GM12878 (cell line): ENCODE results near the gene ZNF532. TPM values are rescaled to one million over a fixed set of nuclear protein-coding genes. Genes with fewer than 3 reads are reported as not detected.

Source experiments
- ATAC-seq: fragments of 200-7000 bp; cut with Tn5 transposase; 3 replicates; pipeline ENCODE4 v1.9.1; 2020; ENCODE audit warnings: mild to moderate bottlenecking, moderate library complexity
- BruUV-seq: library from RNA; stranded (reverse); fragments of 400-500 nt; replicated peaks from 2 replicates; lab custom pipeline; 2021; lab: Mats Ljungman, UMichigan
- CTCF ChIA-PET: fragments of 300-600 bp; sonication (Branson Sonifier 250); formaldehyde crosslinking; extraction: SDS; loops from one replicate; lab custom pipeline; 2021; ENCODE audit warnings: inconsistent platforms; lab: Yijun Ruan, JAX
- POLR2A ChIA-PET: fragments of 350-600 bp; formaldehyde crosslinking; extraction: SDS; loops from one replicate; lab custom pipeline; 2021; ENCODE audit warnings: inconsistent platforms; lab: Charles Lee
- RAD21 ChIA-PET: fragments of 300-600 bp; sonication (Branson Sonifier 250); formaldehyde crosslinking; loops from one replicate; lab custom pipeline; 2023; ENCODE audit warnings: antibody characterized with exemption; ENCODE audit not compliant: unreplicated experiment; lab: Charles Lee
- SMC1A ChIA-PET: fragments of 300-600 bp; sonication (Branson Sonifier 250); formaldehyde crosslinking; loops from one replicate; lab custom pipeline; 2023; ENCODE audit not compliant: unreplicated experiment, uncharacterized antibody; lab: Charles Lee
- DNase-seq: peaks from one replicate; pipeline ENCODE4 v3.0.0-alpha.2; 2011; ENCODE audit warnings: low read depth, low spot score
- FAIRE-seq: peaks from 3 replicates; lab custom pipeline; 2011; peaks lifted over from hg19 to GRCh38; lab: Jason Lieb, UNC
- H2AFZ ChIP-seq: 2 replicates; pipeline ENCODE4 v1.6.0; 2011; ENCODE audit warnings: low read depth, low read length, control low read depth; ENCODE audit not compliant: control insufficient read depth
- H3K27ac ChIP-seq: 2 replicates; pipeline ENCODE4 v1.5.1; 2011; ENCODE audit warnings: control low read depth; ENCODE audit not compliant: control insufficient read depth, insufficient read depth
- H3K27me3 ChIP-seq, 2 experiments: replicated peaks in 1 of 2; 2 replicates each; pipeline versions ENCODE4 v1.6.0 to v1.6.1; 2011; ENCODE audit warnings: low read length in 1 of 2; ENCODE audit not compliant: control insufficient read depth in 2 of 2, insufficient read depth in 2 of 2
- H3K36me3 ChIP-seq, 2 experiments: 2 replicates each; pipeline ENCODE4 v1.5.1; 2011; ENCODE audit warnings: low read length in 1 of 2; ENCODE audit not compliant: control insufficient read depth in 2 of 2, insufficient read depth in 2 of 2
- H3K4me1 ChIP-seq: 2 replicates; pipeline ENCODE4 v1.6.1; 2011; ENCODE audit warnings: mild to moderate bottlenecking, low read length, moderate library complexity, mixed read lengths; ENCODE audit not compliant: control insufficient read depth, insufficient read depth
- H3K4me2 ChIP-seq: 2 replicates; pipeline ENCODE4 v1.6.0; 2011; ENCODE audit warnings: control low read depth; ENCODE audit not compliant: control insufficient read depth, insufficient read depth
- H3K4me3 ChIP-seq: fragments of 200-600 bp; sonication (generic); 2 replicates; pipeline ENCODE4 v1.5.1; 2016
- H3K79me2 ChIP-seq: 2 replicates; pipeline ENCODE4 v1.6.0; 2011; ENCODE audit warnings: low read length; ENCODE audit not compliant: control insufficient read depth, insufficient read depth
- H3K9ac ChIP-seq: 2 replicates; pipeline ENCODE4 v1.8.0; 2011; ENCODE audit warnings: low read length, control low read depth, mixed read lengths; ENCODE audit not compliant: control insufficient read depth, insufficient read depth
- H3K9me3 ChIP-seq: replicated peaks from 3 replicates; pipeline ENCODE4 v1.5.1; 2011; ENCODE audit warnings: mild to moderate bottlenecking, low read length; ENCODE audit not compliant: control insufficient read depth, insufficient read depth
- H4K20me1 ChIP-seq: 2 replicates; pipeline ENCODE4 v1.6.0; 2011; ENCODE audit not compliant: control insufficient read depth, insufficient read depth
- CHD2 ChIP-seq: IDR thresholded peaks from 2 replicates; pipeline ENCODE4 v1.6.1; 2011; ENCODE audit warnings: low read depth, low read length, improper control_type of control experiment, borderline replicate concordance
- CUX1 ChIP-seq: IDR thresholded peaks from 2 replicates; pipeline ENCODE4 v1.6.1; 2012; ENCODE audit warnings: improper control_type of control experiment, low read depth, low read length; ENCODE audit not compliant: insufficient replicate concordance
- HDGF ChIP-seq: fragments of 450-650 bp; IDR thresholded peaks from 2 replicates; pipeline ENCODE4 v1.6.1; 2016; ENCODE audit warnings: antibody characterized with exemption
- PAX8 ChIP-seq: fragments of 450-650 bp; IDR thresholded peaks from 2 replicates; pipeline ENCODE4 v1.6.1; 2017; ENCODE audit warnings: mild to moderate bottlenecking, moderate library complexity
- PRDM15 ChIP-seq: fragments of 450-650 bp; formaldehyde crosslinking; IDR thresholded peaks from 2 replicates; pipeline ENCODE4 v1.4.0; 2020; ENCODE audit warnings: mild to moderate bottlenecking, moderate library complexity
- RBBP5 ChIP-seq: fragments of 200-600 bp; sonication (generic); conservative IDR thresholded peaks from 2 replicates; pipeline ENCODE4 v1.6.1; 2016
- SREBF2 ChIP-seq: IDR thresholded peaks from 2 replicates; pipeline ENCODE4 v1.6.1; 2012; ENCODE audit warnings: mild to moderate bottlenecking, low read length
- SRF ChIP-seq, 2 experiments: IDR thresholded peaks; 2 replicates each; pipeline ENCODE4 v1.6.1; 2011; ENCODE audit warnings: low read depth in 2 of 2, low read length in 2 of 2, mild to moderate bottlenecking in 1 of 2, moderate library complexity in 1 of 2
- USF1 ChIP-seq: IDR thresholded peaks from 2 replicates; pipeline ENCODE4 v1.6.1; 2011; ENCODE audit warnings: borderline replicate concordance, low read depth, mild to moderate bottlenecking, moderate library complexity, mixed read lengths, low read length; ENCODE audit not compliant: insufficient read depth; ENCODE audit errors: extremely low read length
- ZBTB33 ChIP-seq: fragments of 450-650 bp; IDR thresholded peaks from 2 replicates; pipeline ENCODE4 v1.6.1; 2017; ENCODE audit warnings: mild to moderate bottlenecking
- WGBS: methylation state at CpG from one replicate; pipeline ENCODE4 v1.1.6; 2016; ENCODE audit warnings: low lambda C conversion rate; ENCODE audit not compliant: insufficient replicate concordance, insufficient coverage; ENCODE audit errors: missing lambda C conversion rate; 5-methylcytosine and 5-hydroxymethylcytosine counted together
- in situ Hi-C: fragments of 300-500 bp; cut with MboI; formaldehyde crosslinking; loops from 9 replicates; pipeline ENCODE4 v1.14.3; 2018; ENCODE audit warnings: mixed read lengths
- intact Hi-C: fragments of 100-400 bp; cut with micrococcal nuclease; formaldehyde crosslinking; loops from one replicate; pipeline ENCODE4 v1.14.2; 2022; ENCODE audit not compliant: unreplicated experiment
- polyA plus RNA-seq, 11 experiments: library from polyadenylated mRNA; depleted of rRNA in 4 of 11; unstranded in 6 of 11; stranded (reverse) in 5 of 11; fragments of >200 nt; fragmentation: Nextera tagmentation in 4 of 11; fragmentation: Illumina TruSeq in 1 of 11; extraction: Ambion mirVana in 4 of 11; extraction: Trizol in 1 of 11; gene quantifications; 1 replicate in 1 of 11; 2 replicates in 10 of 11; pipeline versions ENCODE4 v1.2.1 to v1.2.3, GENCODE V29; 2011 to 2016; ENCODE audit warnings: inconsistent platforms in 2 of 11, missing spikeins in 2 of 11, low read depth in 1 of 11
- total RNA-seq, 4 experiments: library from RNA; depleted of rRNA in 3 of 4; stranded (reverse); fragments of >200 nt in 3 of 4; fragmentation: Illumina TruSeq in 1 of 4; extraction: Trizol in 1 of 4; gene quantifications; 2 replicates each; pipeline versions ENCODE4 v1.2.1 to v1.2.3, GENCODE V29; 2013 to 2021

ZNF532 gene
- total and polyA plus RNA-seq, 10 of the 15 experiments (the other 5 are each of a cell fraction or from before 2014, with no cell fraction given) = 0.44 to 3.4 (median 1.4) TPM

- H3K4me1 ChIP-seq = peaks cover 8% of the 10 kb centered on the region
- no peaks in the 10 kb centered on the region for H4K20me1 ChIP-seq
- no TSS peak for BruUV-seq
- FAIRE-seq = no peak
- H3K4me3 ChIP-seq = no peak overlapping the region
- no peak for DNase-seq
- H2AFZ ChIP-seq = no peak overlapping the region
- ChIA-PET CTCF (interaction anchor here (1.3 to 1.4 kb wide), 3 partner anchors 10 to 108 kb away, joined by 3 to 4 read pairs (median 3); no protein-coding TSS in a partner anchor), RAD21 (interaction anchor here (0.9 to 1.3 kb wide), 2 partner anchors 15 to 55 kb away, joined by 3 read pairs; no protein-coding TSS in a partner anchor)
- TF ChIP-seq USF1 (no peak), PRDM15 (no peak), CHD2 (no peak), PAX8 (no peak), CUX1 (no peak), RBBP5 (no peak), ZBTB33 (no peak), SREBF2 (no peak), SRF (IDR thresholded peaks at IDR 0.05; ENCODE audit: low read depth in 2 of 2, low read length in 2 of 2) (no peak), HDGF (no peak)
- TF ChIP-seq, all 136 proteins: peak for 0
- 44% methylated on average over 4 of the region's 4 CpGs for WGBS
- POLR2A ChIA-PET = interaction anchor here (1.3 kb wide), 1 partner anchor 34 kb away, joined by 3 read pairs; no protein-coding TSS in a partner anchor
- ATAC-seq = no peak
- no peaks in the 10 kb centered on the region for H3K36me3 ChIP-seq
- H3K27ac ChIP-seq = no peak overlapping the region
- in situ Hi-C loops (no loop called here), intact Hi-C loops (no loop called here)
- SMC1A ChIA-PET = interaction anchor here (0.9 to 1.8 kb wide), 8 partner anchors 10 to 147 kb away, joined by 3 to 6 read pairs (median 3); no protein-coding TSS in a partner anchor
- H3K9me3 ChIP-seq = no peaks in the 10 kb centered on the region
- H3K79me2 ChIP-seq = no peaks in the 10 kb centered on the region
- peaks cover 0 to 2% of the 10 kb centered on the region in 2 experiments; a peak in 1 of 4 replicates for H3K27me3 ChIP-seq
- H3K4me2 ChIP-seq = no peak overlapping the region
- H3K9ac ChIP-seq = no peak overlapping the region
Measured at GRCh38 chr18:58911241-58911640, 46.6 kb downstream of the ZNF532 start.
